ENCODE results near the gene CPPED1.
A peak's percentile ranks its signal among the peaks of the same experiment; 100 is the strongest.
"Not testable (repeated sequence)": the region's sequence is repeated elsewhere in the genome, so short reads cannot be mapped to it uniquely, and the experiment has no call there.

The CPPED1 gene

GRCh38 chr16:12805066-12805465 lies 1.4 kb upstream of the CPPED1 start:
- DNase-seq, result no peak
- intact Hi-C loops (cut with DNase I), result loop anchor here (10.0 kb wide), 1 partner anchor 80 kb away; no protein-coding TSS in a partner anchor

GRCh38 chr16:12804395-12804794 lies 708 bp upstream of the CPPED1 start:
- DNase-seq, result no peak
- intact Hi-C loops (cut with DNase I), result loop anchor here (10.0 kb wide), 1 partner anchor 80 kb away; no protein-coding TSS in a partner anchor

- DNase-seq, result no peak
Measured at GRCh38 chr16:12802661-12803060, 1.0 kb downstream of the CPPED1 start.

GRCh38 chr16:12802048-12802447 lies 1.6 kb downstream of the CPPED1 start:
- intact Hi-C loops (cut with DNase I), result loop anchor here (10.0 kb wide), 1 partner anchor 77 kb away; no protein-coding TSS in a partner anchor
- no peak for DNase-seq

More at GRCh38 chr16:12802661-12803060, 1.0 kb downstream of the CPPED1 start:
- intact Hi-C loops (cut with DNase I), result loop anchor here (10.0 kb wide), 1 partner anchor 78 kb away; no protein-coding TSS in a partner anchor

GRCh38 chr16:12801511-12802042 lies 2.1 kb downstream of the CPPED1 start:
- intact Hi-C loops (cut with DNase I), result loop anchor here (10.0 kb wide), 1 partner anchor 77 kb away; no protein-coding TSS in a partner anchor
- DNase-seq, result peak in 4 of 42 donors; percentile 16 to 23 (median 22)

GRCh38 chr16:12800817-12801216 lies 2.9 kb downstream of the CPPED1 start:
- intact Hi-C loops (cut with DNase I), result loop anchor here (10.0 kb wide), 1 partner anchor 76 kb away; no protein-coding TSS in a partner anchor

GRCh38 chr16:12799996-12800395 lies 3.7 kb downstream of the CPPED1 start:
- DNase-seq, result not testable (repeated sequence)
- intact Hi-C loops (cut with DNase I), result loop anchor here (10.0 kb wide), 1 partner anchor 75 kb away; no protein-coding TSS in a partner anchor

More at GRCh38 chr16:12800817-12801216, 2.9 kb downstream of the CPPED1 start:
- DNase-seq, result no peak

- DNase-seq, result no peak
Measured at GRCh38 chr16:12798846-12799245, 4.8 kb downstream of the CPPED1 start.

GRCh38 chr16:12798171-12798570 lies 5.5 kb downstream of the CPPED1 start:
- DNase-seq, result no peak
- intact Hi-C loops (cut with DNase I), result no loop called here

More at GRCh38 chr16:12798846-12799245, 4.8 kb downstream of the CPPED1 start:
- intact Hi-C loops (cut with DNase I), result no loop called here

- DNase-seq, result no peak
- intact Hi-C loops (cut with DNase I), result no loop called here
Measured at GRCh38 chr16:12796498-12796897, 7.2 kb downstream of the CPPED1 start.

- DNase-seq, result no peak
- intact Hi-C loops (cut with DNase I), result no loop called here
Measured at GRCh38 chr16:12794486-12795387, 8.9 kb downstream of the CPPED1 start.

- DNase-seq, result no peak
- intact Hi-C loops (cut with DNase I), result no loop called here
Measured at GRCh38 chr16:12793865-12794240, 9.8 kb downstream of the CPPED1 start.

GRCh38 chr16:12793120-12793864 lies 10.4 kb downstream of the CPPED1 start:
- intact Hi-C loops (cut with DNase I), result no loop called here
- DNase-seq, result no peak

- intact Hi-C loops (cut with DNase I), result not testable (repeated sequence)
Measured at GRCh38 chr16:12792528-12792927, 11.2 kb downstream of the CPPED1 start.

GRCh38 chr16:12791340-12791739 lies 12.3 kb downstream of the CPPED1 start:
- intact Hi-C loops (cut with DNase I), result no loop called here
- DNase-seq, result no peak

More at GRCh38 chr16:12792528-12792927, 11.2 kb downstream of the CPPED1 start:
- not testable (repeated sequence) for DNase-seq

- intact Hi-C loops (cut with DNase I), result no loop called here
- DNase-seq, result no peak
Measured at GRCh38 chr16:12788758-12789157, 14.9 kb downstream of the CPPED1 start.

- no peak for DNase-seq
- intact Hi-C loops (cut with DNase I), result no loop called here
Measured at GRCh38 chr16:12786081-12786480, 17.6 kb downstream of the CPPED1 start.

GRCh38 chr16:12784076-12784475 lies 19.6 kb downstream of the CPPED1 start:
- intact Hi-C loops (cut with DNase I), result no loop called here
- DNase-seq, result no peak

- intact Hi-C loops (cut with DNase I), result no loop called here
- DNase-seq, result peak in 3 of 42 donors; percentile 37 to 49 (median 45)
Measured at GRCh38 chr16:12781777-12782176, 21.9 kb downstream of the CPPED1 start.
